ENCODE data around the gene PARP14. TPM values are rescaled to one million over a fixed set of nuclear protein-coding genes. Genes with fewer than 3 reads are reported as not detected.

The PARP14 gene
- total RNA-seq, 1 donor from 2014 or later: 51.9 TPM

GRCh38 chr3:122773944-122774509, 93.4 kb downstream of the PARP14 start:
- H3K36me3 Mint-ChIP-seq (ENCODE audit: low read depth): peaks cover 3% of the 10 kb centered on the region
- DNase-seq (ENCODE audit: low spot score): no peak
- H3K27me3 Mint-ChIP-seq (ENCODE audit: low read depth): no peaks in the 10 kb centered on the region
- no peak overlapping the region for H3K27ac Mint-ChIP-seq
- intact Hi-C loops (cut with micrococcal nuclease): no loop called here
- no peak overlapping the region for H3K4me3 Mint-ChIP-seq (ENCODE audit: low read depth)
- H3K4me1 Mint-ChIP-seq (ENCODE audit: low read depth): peaks cover 10% of the 10 kb centered on the region
- no peaks in the 10 kb centered on the region for H3K9me3 Mint-ChIP-seq

GRCh38 chr3:122774564-122774963, 93.9 kb downstream of the PARP14 start:
- H3K36me3 Mint-ChIP-seq (ENCODE audit: low read depth): peaks cover 3% of the 10 kb centered on the region
- H3K4me1 Mint-ChIP-seq (ENCODE audit: low read depth): peaks cover 7% of the 10 kb centered on the region
- no peak overlapping the region for H3K27ac Mint-ChIP-seq
- intact Hi-C loops (cut with micrococcal nuclease): no loop called here
- no peaks in the 10 kb centered on the region for H3K9me3 Mint-ChIP-seq
- DNase-seq (ENCODE audit: low spot score): no peak
- H3K4me3 Mint-ChIP-seq (ENCODE audit: low read depth): no peak overlapping the region
- H3K27me3 Mint-ChIP-seq (ENCODE audit: low read depth): no peaks in the 10 kb centered on the region

- intact Hi-C loops (cut with micrococcal nuclease): no loop called here
- no peak overlapping the region for H3K27ac Mint-ChIP-seq
- H3K36me3 Mint-ChIP-seq (ENCODE audit: low read depth): peaks cover 5% of the 10 kb centered on the region
- no peak for DNase-seq (ENCODE audit: low spot score)
- H3K9me3 Mint-ChIP-seq: no peaks in the 10 kb centered on the region
- H3K27me3 Mint-ChIP-seq (ENCODE audit: low read depth): no peaks in the 10 kb centered on the region
- no peak overlapping the region for H3K4me3 Mint-ChIP-seq (ENCODE audit: low read depth)
- peaks cover 6% of the 10 kb centered on the region for H3K4me1 Mint-ChIP-seq (ENCODE audit: low read depth)
These were observed 96.2 kb downstream of the PARP14 start for GRCh38 chr3:122776675-122777468.

GRCh38 chr3:122777563-122777962, 96.9 kb downstream of the PARP14 start:
- no peaks in the 10 kb centered on the region for H3K9me3 Mint-ChIP-seq
- H3K4me1 Mint-ChIP-seq (ENCODE audit: low read depth): peaks cover 6% of the 10 kb centered on the region
- no peak for DNase-seq (ENCODE audit: low spot score)
- H3K27ac Mint-ChIP-seq: no peak overlapping the region
- H3K4me3 Mint-ChIP-seq (ENCODE audit: low read depth): no peak overlapping the region
- H3K27me3 Mint-ChIP-seq (ENCODE audit: low read depth): no peaks in the 10 kb centered on the region
- peaks cover 5% of the 10 kb centered on the region for H3K36me3 Mint-ChIP-seq (ENCODE audit: low read depth)
- intact Hi-C loops (cut with micrococcal nuclease): no loop called here

Other genes with a start within 250 kb of the PARP14 start
- gene KPNA1, start 165.9 kb upstream of the PARP14 start, total RNA-seq: 67.5 and 70.5 TPM in 2 replicates
- gene PARP9, start 116.5 kb upstream of the PARP14 start, total RNA-seq: 29.8 and 31.0 TPM in 2 replicates
- gene DTX3L, start 116.5 kb upstream of the PARP14 start, total RNA-seq: 32.4 and 34.3 TPM in 2 replicates
- 14.4 and 16.1 TPM in 2 replicates for gene PARP15, start 103.2 kb upstream of the PARP14 start, total RNA-seq
- 6.6 and 8.0 TPM in 2 replicates for gene HSPBAP1, start 113.0 kb downstream of the PARP14 start, total RNA-seq
- 2.0 TPM in 2 replicates for gene SLC49A4, start 114.2 kb downstream of the PARP14 start, total RNA-seq

Measured in activated T-helper 2 cell treated with anti-CD3 and anti-CD28 coated beads, Interferon-gamma antibody, Interleukin-2, Interleukin-4, amounts not matched to agents 10 μg/mL and 5 μg/mL and 100 μg/mL, durations not matched to agents 14 hours and 24 hours and 36 hours (primary cell).